NK-92 (cell line): ENCODE measurements around the gene RHBDL2.
"Not testable (repeated sequence)": the region's sequence is repeated elsewhere in the genome, so short reads cannot be mapped to it uniquely, and the experiment has no call there.

Experiments used
- DNase-seq: peaks from one replicate; lab custom pipeline; 2025; ENCODE audit not compliant: unreplicated experiment; lab: John Stamatoyannopoulos, UW

The RHBDL2 gene

DNA sequence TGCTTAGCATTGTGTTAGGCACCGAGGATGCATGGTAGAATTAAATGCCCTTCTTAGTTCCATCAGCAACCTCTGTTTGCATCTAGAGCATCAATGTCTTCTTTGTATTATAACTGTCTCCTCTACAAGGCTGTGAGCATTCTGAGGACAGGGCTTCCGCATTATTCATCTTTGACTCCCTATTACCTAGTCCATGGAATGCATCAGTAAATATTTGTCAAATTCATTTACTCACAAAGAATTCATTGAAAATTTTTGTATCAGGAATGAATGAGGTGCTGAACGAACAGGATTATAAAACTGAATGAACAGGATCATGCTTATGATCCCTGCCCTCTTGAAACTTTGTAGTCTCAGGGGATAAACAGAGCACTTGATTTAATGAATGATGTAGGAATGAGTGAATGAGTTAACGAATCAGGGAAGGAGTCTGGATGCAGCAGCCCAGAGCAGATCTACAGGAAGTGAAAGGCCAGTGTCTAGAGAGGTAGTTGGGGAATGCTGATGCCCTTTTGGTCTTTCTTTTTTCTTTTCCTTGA is 2.8 kb downstream of the RHBDL2 start:
- no peak for DNase-seq

DNA sequence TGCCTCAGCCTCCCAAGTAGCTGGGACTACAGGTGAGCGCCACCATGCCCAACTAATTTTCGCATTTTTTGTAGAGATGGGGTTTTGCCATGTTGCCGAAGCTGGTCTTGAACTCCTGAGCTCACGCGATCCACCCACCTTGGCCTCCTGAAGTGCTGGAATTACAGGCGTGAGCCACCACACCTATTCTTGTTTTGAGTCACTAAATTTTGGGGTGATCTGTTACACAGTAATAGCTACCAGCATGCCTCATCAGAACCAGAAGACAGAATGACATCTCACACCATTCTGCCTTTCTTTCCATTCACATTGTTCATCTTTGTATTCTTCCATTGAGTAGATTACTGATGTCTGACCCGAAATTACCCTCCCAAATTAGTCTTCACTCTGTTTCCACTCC is 9.1 kb downstream of the RHBDL2 start:
- no peak for DNase-seq

DNA sequence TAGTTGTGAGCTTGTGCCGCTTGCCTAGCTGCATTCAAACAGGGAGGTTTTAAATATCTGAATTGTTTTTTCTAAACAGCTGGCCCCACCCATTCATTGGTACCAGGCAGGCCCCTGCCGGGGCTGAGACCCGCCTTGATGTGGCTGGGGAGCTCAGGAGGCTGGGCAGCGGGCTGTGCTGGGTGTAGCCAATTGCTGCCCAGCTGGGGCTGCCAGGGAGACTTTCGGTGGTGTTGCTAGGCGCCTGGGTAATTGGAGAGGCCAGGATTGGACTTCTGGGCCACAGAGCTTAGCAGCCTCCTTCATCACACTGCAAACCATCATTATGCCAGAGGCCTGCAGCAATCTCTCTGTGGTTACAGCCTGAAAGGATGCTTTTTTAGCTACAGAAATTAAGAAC is 12.2 kb downstream of the RHBDL2 start:
- no peak for DNase-seq

DNA sequence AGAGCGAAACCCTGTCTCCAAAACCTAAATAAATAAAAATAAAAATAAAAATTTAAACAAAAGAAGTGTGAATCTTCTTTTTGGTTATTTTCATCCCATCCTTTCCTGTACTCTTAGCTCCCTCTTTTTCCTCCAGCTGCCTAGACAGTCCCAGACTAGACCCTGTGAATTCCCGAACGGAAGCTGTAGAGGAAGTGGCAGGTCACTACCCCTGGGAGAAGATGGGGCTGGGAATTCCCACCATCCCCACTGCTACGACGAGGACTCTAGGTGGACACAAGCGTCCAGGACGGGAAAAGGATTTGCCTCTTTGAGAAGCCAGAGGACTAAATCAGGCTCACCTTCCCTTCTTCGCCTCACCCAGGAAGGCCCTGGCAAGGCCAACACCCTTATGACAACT is 12.6 kb downstream of the RHBDL2 start:
- DNase-seq, result no peak

DNA sequence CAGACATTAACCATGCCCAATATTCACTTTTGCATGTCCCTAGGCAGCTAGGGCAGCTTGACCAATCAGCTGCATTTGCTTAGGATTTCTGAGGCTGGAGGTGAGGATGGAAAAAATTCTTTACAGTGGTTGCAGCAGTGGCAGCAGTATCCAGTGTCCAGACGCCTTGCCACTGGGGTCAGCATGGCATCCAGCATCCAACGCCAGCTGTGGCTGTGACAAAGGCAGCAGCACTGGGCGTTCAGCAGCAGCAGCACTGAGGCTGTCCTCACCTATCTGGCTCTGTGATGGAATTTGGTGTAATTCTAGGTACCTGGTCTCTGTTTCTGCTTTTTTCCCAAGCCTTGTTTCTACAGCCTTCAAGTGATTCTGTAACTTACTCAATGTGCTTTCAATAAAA is 15.5 kb downstream of the RHBDL2 start:
- no peak for DNase-seq

DNA sequence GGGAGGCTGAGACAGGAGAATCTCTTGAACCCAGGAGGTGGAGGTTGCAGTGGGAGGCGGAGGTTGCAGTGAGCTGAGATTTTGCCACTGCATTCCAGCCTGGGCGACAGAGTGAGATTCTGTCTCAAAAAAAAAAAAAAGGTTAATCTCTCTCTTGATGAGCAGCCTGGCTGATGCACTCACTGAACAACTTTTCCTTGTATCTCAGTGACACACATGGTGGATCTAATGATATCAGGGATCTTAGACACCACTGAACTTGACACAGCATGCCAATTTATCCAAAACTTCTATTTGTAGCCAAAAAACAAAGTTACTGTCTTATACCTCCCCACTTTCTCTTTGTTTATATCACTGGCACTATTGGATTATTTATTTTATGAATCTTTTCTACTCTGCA is 16.2 kb downstream of the RHBDL2 start:
- no peak for DNase-seq

DNA sequence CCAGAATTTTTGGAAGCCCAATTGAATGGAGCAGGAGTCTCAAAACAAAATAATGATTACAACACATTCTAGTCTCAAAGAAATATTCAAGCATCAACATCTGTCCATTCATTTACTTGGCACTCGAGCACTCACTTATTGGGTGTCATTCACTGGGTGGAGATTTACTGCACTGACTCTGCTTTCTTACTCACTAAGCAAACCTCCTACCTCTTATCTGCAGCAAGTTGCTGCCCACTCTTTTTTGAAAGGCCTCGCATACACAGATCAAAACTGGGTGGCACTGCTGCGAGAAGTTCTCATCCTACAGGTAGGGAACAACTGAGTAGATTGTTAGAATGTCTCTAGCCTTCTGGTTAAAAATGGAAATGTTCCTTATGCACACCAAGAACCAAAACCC is 18.0 kb downstream of the RHBDL2 start:
- no peak for DNase-seq

DNA sequence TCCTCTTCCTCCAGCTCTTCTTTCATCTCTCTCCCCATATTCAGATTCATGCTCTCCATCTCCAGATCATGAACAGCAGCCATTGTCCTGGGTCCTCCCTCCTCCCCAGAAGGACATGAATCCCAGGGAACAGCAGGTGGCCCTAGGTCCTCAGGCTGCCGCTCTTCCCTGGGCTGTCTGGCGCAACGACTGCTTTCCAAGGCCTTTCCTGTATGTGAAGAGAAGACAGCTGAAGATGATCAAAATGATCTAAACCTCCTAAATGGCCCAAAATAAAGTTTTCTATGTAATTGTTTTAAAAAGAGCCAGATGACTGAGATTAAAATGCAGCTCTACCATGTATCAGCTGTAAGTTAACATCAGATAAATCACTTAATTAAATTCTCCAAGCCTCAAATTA is 22.5 kb downstream of the RHBDL2 start:
- no peak for DNase-seq

DNA sequence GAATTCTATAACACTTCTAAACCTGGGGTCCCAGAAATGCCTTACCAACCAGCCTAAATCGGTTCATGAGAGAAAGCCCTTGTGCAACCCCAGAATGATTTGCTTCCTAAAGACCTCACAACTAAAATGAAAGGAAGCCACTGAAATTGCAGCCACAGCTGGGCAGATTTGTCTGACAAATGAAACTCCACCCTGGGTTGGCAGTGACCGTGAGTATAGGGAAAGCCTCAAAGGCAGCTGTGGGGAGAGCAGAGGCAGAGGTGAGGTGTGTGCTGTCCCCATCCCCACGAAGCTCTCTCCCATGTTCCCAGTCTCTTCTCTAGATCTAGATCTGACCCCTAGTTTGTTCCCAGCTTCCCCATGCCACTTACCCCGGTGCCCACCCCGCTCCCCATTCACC is 23.1 kb downstream of the RHBDL2 start:
- DNase-seq, result no peak

DNA sequence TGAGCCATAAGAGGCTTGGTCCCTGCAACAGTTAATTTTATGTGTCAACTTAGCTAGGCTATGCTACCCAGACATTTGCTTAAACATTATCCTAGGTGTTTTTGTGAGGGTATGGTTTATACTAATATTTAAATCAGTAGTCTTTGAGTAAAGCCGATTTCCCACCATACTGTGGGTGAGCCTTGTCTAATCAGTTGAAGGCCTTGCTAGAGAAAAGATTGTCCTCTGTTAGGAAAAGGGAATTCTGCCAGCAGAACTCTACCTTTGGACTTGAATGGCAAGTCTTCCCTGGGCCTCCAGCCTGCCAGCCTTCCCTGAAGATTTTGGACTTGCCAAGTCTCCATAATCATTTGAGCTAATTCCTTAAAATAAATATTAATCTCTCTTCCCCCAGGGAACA is 23.9 kb downstream of the RHBDL2 start:
- DNase-seq, result no peak

DNA sequence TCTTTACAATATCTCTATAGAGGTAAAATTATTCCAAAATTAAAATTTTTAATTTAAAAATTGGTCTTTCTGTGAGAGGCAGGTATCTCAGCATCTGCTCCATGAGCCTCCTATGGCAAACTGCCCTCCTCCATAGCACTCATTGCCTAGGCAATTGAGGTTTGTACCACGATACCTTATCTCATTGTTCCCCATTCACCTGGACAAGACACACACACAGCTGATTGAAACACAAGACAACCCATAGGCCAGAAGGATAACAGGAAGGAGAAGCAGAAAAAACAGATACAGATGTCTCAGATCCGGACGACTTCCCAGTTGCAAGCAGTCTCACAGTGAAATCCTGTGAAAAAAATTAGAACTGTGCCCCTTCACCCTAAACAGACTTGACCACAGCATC is 24.3 kb downstream of the RHBDL2 start:
- DNase-seq, result no peak

DNA sequence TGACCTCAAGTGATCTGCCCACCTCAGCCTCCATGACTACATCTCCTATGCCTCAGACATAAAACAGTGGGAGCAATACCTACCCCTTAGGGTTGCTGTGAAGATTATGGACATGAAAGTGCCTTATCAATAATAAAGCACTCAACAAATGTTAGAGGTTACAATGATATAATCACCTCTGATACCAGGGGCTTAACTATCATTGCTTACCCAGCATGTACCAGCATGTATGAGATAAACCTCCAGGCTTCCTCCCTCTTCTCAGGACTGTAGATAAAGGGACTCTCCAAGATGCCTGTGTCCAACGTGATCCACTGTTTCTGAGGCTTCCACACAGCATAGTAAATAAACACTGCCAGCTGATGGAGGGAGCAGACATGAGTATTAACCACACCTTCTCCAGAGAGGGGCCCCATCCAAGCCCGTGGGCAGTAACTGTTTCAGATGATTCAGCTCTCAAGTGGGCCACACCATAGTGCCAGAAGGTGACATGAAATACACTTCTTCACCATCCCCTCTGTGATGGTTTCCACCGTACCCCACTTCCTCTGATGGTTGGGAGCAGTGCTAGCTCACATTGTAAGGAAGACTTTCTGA is 26.2 kb downstream of the RHBDL2 start:
- no peak for DNase-seq

DNA sequence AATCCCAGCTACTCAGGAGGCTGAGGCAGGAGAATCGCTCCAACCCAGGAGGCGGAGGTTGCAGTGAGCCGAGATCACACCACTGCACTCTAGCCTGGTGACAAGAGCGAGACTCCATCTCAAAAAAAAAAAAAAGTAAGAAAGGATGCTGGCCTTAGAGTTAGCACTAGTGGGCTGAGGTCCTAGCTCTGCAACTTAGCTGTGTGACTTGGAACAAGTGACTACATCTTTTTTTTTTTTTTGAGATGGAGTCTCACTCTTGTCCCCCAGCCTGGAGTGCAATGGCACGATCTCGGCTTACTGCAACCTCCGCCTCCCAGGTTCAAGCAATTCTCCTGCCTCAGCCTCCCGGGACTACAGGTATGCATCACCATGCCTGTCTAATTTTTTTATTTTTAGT is 26.7 kb downstream of the RHBDL2 start:
- DNase-seq, result not testable (repeated sequence)

DNA sequence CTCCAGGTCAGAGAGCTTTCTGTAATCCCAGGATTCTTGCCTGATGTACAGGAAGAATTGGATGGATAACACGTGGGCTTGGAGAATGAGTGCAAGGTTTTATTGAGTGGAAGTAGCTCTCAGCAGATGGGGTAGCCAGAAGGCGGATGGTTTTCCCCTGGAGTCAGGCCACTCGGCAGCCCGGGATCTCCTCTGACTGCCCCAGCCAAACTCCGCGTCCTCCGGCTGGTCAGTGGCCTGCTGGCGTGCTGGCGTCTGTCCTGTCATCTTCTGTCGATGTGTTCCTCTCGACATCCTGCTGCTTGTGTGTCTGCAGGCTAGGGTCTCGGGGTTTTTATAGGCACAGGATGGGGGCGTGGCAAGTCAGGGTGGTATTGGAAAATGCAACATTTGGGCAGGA is 32.8 kb downstream of the RHBDL2 start:
- DNase-seq, result no peak

DNA sequence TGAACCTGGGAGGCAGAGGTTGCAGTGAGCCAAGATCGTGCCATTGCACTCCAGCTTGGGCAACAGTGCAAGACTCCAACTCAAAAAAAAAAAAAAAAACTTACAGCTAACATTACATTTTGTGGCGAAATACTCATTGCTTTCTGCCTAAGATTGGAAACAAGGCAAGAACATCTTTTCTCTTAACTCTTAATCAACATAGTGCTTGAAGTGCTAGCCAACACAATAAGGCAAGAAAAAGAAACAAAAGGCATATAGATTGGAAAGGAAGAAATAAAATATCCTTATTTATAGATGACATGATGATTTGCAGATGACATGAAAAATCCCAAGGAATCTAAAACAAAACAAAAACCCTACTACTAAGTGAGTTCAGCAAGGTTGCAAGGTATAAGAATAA is 35.6 kb downstream of the RHBDL2 start:
- no peak for DNase-seq

DNA sequence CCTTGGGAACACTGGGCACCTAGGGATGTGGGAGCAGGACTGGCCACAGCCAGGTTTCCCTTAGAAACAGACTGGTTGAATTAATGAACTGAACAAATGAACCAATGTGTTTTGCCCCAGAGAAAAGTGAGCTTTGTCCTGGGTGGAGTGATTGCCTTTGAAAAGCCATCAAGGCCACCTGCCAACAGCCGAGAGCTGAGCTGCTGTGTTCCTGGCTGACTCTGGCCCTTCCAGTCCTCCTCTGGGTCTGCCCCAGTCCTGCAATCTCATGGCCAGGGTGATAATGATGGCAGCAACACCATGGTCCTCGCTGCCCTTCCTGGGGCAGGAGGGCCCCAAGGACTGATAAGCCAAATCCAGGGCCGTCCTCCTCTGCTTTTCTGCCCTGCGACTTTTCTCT is 42.1 kb downstream of the RHBDL2 start:
- no peak for DNase-seq

DNA sequence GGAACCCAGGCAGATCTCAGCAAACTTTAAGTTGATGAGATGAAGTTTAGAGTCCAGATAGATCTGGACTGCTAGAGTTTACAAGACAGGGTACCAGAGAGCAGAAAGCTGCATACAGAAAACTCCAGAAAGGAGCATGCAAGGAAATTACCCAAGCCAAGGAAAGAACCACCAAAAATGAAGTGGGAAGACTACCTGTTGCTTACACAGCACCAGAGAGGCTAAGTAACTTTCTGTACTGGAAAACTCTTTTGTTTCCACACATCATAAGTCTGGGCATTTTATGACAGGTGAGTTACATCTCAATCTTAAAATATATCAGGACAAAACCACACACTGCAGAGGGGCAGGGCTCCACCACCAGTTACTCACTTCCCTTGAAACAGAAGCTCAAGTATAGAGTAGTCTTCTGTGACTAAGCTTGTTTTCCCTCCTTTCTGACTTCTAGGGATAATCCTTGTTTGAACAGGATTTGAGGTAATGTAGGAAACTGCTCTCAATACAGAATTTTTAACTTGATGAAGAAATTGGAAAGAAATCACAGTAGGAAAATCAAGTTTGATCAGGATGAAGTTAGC is 42.9 kb downstream of the RHBDL2 start:
- no peak for DNase-seq

DNA sequence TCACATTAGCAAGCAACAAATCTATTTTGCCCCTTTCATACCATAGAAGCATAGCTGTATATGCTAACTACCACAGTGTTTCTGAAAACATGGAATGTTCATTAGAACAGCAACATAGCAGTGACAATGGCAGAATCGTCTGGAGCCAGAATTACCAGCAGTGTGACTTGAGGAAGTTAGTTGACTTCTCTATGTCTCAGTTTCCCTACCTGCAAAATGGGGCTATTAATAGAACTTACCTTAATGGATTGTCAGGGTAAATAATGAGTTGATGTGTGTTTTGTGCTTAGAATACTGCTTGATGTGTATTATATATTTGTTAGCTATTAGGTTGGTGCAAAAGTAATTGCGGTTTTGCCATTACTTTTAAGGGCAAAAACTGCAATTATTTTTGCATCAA is 45.5 kb downstream of the RHBDL2 start:
- DNase-seq, result no peak

DNA sequence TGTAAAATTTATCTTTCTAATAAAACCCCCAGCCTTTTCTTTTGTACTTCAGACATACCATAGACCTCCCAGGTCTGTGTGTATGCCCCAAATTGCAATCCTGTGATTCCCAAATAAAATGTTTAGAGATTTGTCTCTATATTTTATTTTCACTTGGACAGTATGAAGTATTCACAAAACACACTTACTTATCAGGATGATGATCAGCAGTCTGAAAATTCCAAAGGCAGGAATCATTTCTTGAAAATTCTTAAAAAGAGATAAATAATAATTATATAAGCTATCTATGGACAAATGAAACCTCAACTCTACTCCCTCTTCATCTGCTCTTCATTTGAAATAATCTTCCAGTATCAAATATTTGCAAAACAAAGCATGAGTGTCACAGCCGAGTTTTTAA is 48.7 kb downstream of the RHBDL2 start:
- DNase-seq, result no peak

DNA sequence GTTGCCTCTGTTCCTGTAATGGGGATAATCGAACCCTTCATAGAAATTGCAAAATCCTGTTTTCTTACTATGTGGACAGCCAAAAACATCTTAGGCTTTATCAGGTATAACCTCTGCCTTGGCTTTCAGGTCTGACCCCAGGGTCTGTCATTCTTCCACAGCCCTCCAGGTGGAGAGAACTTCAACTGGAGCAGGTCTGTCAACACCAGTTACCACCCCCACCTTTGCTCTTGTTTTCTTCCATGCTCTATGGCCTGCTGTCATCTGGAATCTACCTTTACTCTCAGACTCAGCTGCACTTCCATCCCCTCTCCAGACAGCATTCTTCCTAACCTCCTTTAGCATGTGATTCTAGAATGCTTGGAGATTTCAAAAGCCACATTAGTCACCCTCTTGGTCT is 49.9 kb downstream of the RHBDL2 start:
- no peak for DNase-seq

DNA sequence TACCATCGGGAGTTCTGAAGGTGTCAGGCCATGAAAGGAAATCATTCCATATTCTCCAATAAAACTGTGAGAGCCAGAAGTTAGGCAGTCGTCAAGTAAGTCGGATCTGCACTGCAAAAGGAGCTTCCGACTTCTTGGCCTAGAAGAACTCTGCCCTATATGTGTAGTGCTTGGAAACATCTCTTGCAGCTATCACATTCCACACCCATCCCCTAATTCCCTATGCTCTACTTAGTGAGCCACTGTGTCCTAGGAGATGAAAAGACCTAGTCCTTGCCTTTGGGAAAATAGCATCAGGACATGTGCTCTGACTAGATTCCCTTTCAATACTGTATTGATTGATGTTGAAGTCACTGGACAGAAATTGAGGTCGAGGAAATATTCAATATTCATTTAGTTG is 52.0 kb downstream of the RHBDL2 start:
- no peak for DNase-seq

DNA sequence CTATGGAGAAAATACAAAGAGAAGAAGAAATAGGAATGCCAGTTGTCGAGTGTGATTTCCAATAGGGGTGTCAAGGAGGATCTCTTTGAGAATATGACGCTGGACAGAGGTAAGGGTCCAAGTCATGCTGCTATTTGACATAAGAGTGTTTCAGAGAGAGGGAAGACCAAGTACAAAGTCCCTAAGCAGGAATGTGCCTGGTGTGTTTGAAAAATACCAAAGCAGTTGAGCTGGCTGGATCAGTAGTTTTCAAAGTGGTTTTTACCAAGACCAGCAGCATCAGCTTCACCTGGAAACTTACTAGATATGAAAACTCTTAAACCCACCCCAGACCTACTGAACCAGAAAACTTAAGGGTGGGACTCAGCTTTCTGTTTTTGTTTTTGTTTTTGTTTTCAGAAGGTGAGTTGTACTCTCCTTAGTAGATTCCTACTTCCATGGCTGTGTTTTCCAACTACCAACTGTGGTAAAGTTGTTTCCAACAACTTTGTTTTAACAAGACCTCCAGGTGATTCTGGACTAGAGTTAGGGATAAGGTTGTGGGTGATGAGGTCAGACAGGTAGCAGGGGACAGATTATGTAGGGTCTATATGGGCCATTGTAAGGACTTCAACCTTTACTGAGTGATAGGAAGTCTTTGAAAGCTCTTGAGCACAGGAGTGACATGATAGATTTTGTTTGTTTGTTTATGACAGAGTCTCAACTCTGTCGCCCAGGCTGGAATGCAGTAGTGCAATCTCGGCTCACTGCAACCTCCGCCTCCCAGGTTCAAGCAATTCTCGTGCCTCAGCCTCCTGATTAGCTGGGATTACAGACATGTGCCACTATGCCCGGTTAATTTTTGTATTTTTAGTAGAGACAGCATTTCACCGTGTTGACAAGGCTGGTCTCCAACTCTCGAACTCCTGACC is 53.0 kb downstream of the RHBDL2 start:
- DNase-seq, result no peak
